ENCODE data around the gene BFSP1.
A peak's percentile ranks its signal among the peaks of the same experiment; 100 is the strongest.

Gene BFSP1

GRCh38 chr20:17556837-17557674 is 25.9 kb upstream of the BFSP1 start:
- no peak for DNase-seq

GRCh38 chr20:17555106-17555505 is 23.9 kb upstream of the BFSP1 start:
- DNase-seq, result no peak

GRCh38 chr20:17549131-17549530 is 18.0 kb upstream of the BFSP1 start:
- no peak for DNase-seq

GRCh38 chr20:17545127-17545526 is 13.9 kb upstream of the BFSP1 start:
- DNase-seq, result no peak

GRCh38 chr20:17543531-17544131 is 12.5 kb upstream of the BFSP1 start:
- no peak for DNase-seq

GRCh38 chr20:17542993-17543412 is 11.8 kb upstream of the BFSP1 start:
- DNase-seq, result no peak

- DNase-seq, result no peak
Measured at GRCh38 chr20:17542481-17542880, 11.3 kb upstream of the BFSP1 start.

GRCh38 chr20:17541996-17542395 is 10.8 kb upstream of the BFSP1 start:
- no peak for DNase-seq

GRCh38 chr20:17541596-17541995 is 10.4 kb upstream of the BFSP1 start:
- no peak for DNase-seq

GRCh38 chr20:17538517-17539170 is 7.5 kb upstream of the BFSP1 start:
- no peak for DNase-seq

- DNase-seq, result no peak
Measured at GRCh38 chr20:17537959-17538358, 6.8 kb upstream of the BFSP1 start.

GRCh38 chr20:17536944-17537444 is 5.8 kb upstream of the BFSP1 start:
- DNase-seq, result peak; percentile 17

GRCh38 chr20:17534077-17534476 is 2.9 kb upstream of the BFSP1 start:
- DNase-seq, result no peak

GRCh38 chr20:17533396-17533795 is 2.2 kb upstream of the BFSP1 start:
- DNase-seq, result no peak

GRCh38 chr20:17531665-17532025 is 466 bp upstream of the BFSP1 start:
- no peak for DNase-seq

GRCh38 chr20:17530153-17530552 is 1.0 kb downstream of the BFSP1 start:
- DNase-seq, result no peak

- DNase-seq, result no peak
Measured at GRCh38 chr20:17529586-17529985, 1.6 kb downstream of the BFSP1 start.

- no peak for DNase-seq
Measured at GRCh38 chr20:17525650-17526049, 5.5 kb downstream of the BFSP1 start.

- no peak for DNase-seq
Measured at GRCh38 chr20:17525132-17525531, 6.0 kb downstream of the BFSP1 start.

- DNase-seq, result no peak
Measured at GRCh38 chr20:17524560-17524959, 6.6 kb downstream of the BFSP1 start.

- DNase-seq, result no peak
Measured at GRCh38 chr20:17523326-17523725, 7.9 kb downstream of the BFSP1 start.

- DNase-seq, result no peak
Measured at GRCh38 chr20:17522528-17522927, 8.7 kb downstream of the BFSP1 start.

- DNase-seq, result no peak
Measured at GRCh38 chr20:17520583-17520982, 10.6 kb downstream of the BFSP1 start.

Data from NK-92 treated with Interleukin-12 subunit alpha and Interleukin-12 subunit beta, amount 100 ng/mL, for 24 hours (cell line).